ENCODE results near the gene PRUNE2. TPM values are rescaled to one million over a fixed set of nuclear protein-coding genes. Genes with fewer than 3 reads are reported as not detected.

Gene PRUNE2
- total and polyA plus RNA-seq, 4 donors: 1.3 to 4.5 (median 1.6) TPM

GRCh38 chr9:76613150-76613781 lies 292.6 kb downstream of the PRUNE2 start:
- no peak overlapping the region for H3K9ac ChIP-seq (ENCODE audit: low read depth in 1 of 2, low read length in 2 of 2)
- no peak overlapping the region for H3K27ac ChIP-seq (ENCODE audit: low read depth in 1 of 2, low read length in 2 of 2)
- no peak for DNase-seq (ENCODE audit: low spot score)
- no peaks in the 10 kb centered on the region for H3K9me3 ChIP-seq (ENCODE audit: control insufficient read depth in 4 of 4, low read length in 3 of 4)
- TF ChIP-seq FOXA1 (IDR thresholded peaks at IDR 0.05): no peak
- TF ChIP-seq, protein P1, sequence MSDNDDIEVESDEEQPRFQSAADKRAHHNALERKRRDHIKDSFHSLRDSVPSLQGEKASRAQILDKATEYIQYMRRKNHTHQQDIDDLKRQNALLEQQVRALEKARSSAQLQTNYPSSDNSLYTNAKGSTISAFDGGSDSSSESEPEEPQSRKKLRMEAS (IDR thresholded peaks at IDR 0.05): no peak
- TF ChIP-seq TAF1 (conservative IDR thresholded peaks at IDR 0.05): no peak
- no peak for TF ChIP-seq EGR1 (IDR thresholded peaks at IDR 0.05; ENCODE audit: low read depth in 2 of 2)
- TF ChIP-seq GABPA (IDR thresholded peaks at IDR 0.05 in 1 of 2, conservative IDR thresholded peaks at IDR 0.05 in 1 of 2): no peak
- TF ChIP-seq HNF4A (conservative IDR thresholded peaks at IDR 0.05): no peak
- TF ChIP-seq HNF4G (IDR thresholded peaks at IDR 0.05): no peak
- TF ChIP-seq YY1 (IDR thresholded peaks at IDR 0.05): no peak
- TF ChIP-seq NR2F2 (IDR thresholded peaks at IDR 0.05): no peak
- no peak for TF ChIP-seq CTCF (IDR thresholded peaks at IDR 0.05; ENCODE audit: low read depth, low read length, missing input control)
- no peak for TF ChIP-seq FOXA2 (IDR thresholded peaks at IDR 0.05)
- no peak for TF ChIP-seq ZBTB33 (IDR thresholded peaks at IDR 0.05)
- no peak for TF ChIP-seq RXRA (IDR thresholded peaks at IDR 0.05)
- TF ChIP-seq, protein P2, sequence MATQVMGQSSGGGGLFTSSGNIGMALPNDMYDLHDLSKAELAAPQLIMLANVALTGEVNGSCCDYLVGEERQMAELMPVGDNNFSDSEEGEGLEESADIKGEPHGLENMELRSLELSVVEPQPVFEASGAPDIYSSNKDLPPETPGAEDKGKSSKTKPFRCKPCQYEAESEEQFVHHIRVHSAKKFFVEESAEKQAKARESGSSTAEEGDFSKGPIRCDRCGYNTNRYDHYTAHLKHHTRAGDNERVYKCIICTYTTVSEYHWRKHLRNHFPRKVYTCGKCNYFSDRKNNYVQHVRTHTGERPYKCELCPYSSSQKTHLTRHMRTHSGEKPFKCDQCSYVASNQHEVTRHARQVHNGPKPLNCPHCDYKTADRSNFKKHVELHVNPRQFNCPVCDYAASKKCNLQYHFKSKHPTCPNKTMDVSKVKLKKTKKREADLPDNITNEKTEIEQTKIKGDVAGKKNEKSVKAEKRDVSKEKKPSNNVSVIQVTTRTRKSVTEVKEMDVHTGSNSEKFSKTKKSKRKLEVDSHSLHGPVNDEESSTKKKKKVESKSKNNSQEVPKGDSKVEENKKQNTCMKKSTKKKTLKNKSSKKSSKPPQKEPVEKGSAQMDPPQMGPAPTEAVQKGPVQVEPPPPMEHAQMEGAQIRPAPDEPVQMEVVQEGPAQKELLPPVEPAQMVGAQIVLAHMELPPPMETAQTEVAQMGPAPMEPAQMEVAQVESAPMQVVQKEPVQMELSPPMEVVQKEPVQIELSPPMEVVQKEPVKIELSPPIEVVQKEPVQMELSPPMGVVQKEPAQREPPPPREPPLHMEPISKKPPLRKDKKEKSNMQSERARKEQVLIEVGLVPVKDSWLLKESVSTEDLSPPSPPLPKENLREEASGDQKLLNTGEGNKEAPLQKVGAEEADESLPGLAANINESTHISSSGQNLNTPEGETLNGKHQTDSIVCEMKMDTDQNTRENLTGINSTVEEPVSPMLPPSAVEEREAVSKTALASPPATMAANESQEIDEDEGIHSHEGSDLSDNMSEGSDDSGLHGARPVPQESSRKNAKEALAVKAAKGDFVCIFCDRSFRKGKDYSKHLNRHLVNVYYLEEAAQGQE (IDR thresholded peaks at IDR 0.05): no peak
- no peak for TF ChIP-seq RAD21 (IDR thresholded peaks at IDR 0.05)
- TF ChIP-seq, protein P3, sequence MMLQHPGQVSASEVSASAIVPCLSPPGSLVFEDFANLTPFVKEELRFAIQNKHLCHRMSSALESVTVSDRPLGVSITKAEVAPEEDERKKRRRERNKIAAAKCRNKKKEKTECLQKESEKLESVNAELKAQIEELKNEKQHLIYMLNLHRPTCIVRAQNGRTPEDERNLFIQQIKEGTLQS (IDR thresholded peaks at IDR 0.05): no peak
- TF ChIP-seq SP1 (IDR thresholded peaks at IDR 0.05): no peak
- TF ChIP-seq JUND (IDR thresholded peaks at IDR 0.05): no peak
- H3K36me3 ChIP-seq (ENCODE audit: control insufficient read depth in 4 of 4, insufficient read depth in 3 of 4, low read depth in 1 of 4, low read length in 3 of 4): no peaks in the 10 kb centered on the region
- no peaks in the 10 kb centered on the region for H3K27me3 ChIP-seq (ENCODE audit: control insufficient read depth in 4 of 4, insufficient read depth in 4 of 4, low read length in 3 of 4)
- H3K4me3 ChIP-seq (ENCODE audit: low read depth in 1 of 3, low read length in 3 of 3): no peak overlapping the region
- 69% methylated on average over 8 of the region's 8 CpGs for WGBS
- peaks cover 0 to 5% (median 1%) of the 10 kb centered on the region in 4 donors for H3K4me1 ChIP-seq (ENCODE audit: control insufficient read depth in 4 of 4, insufficient read depth in 4 of 4, low read length in 3 of 4)
